ENCODE data around the gene HEPACAM.

The HEPACAM gene

GRCh38 chr11:124898711-124899110 is 37.1 kb downstream of the HEPACAM start:
- FAIRE-seq = no peak

GRCh38 chr11:124898263-124898680 is 37.6 kb downstream of the HEPACAM start:
- FAIRE-seq = no peak

- FAIRE-seq = no peak
Observed at GRCh38 chr11:124897674-124898262, 38.1 kb downstream of the HEPACAM start, which contains the start of gene ROBO4. Gene ROBO4 (minus strand): TSS chr11:124897865. CDS start chr11:124897795, 70 bp downstream.

GRCh38 chr11:124896821-124897391 is 38.9 kb downstream of the HEPACAM start:
- no peak for FAIRE-seq

GRCh38 chr11:124896071-124896750 is 39.6 kb downstream of the HEPACAM start:
- no peak for FAIRE-seq

- no peak for FAIRE-seq
Observed at GRCh38 chr11:124895471-124895971, 40.3 kb downstream of the HEPACAM start.

GRCh38 chr11:124894606-124895430 is 41.0 kb downstream of the HEPACAM start:
- FAIRE-seq = no peak

- FAIRE-seq = no peak
Observed at GRCh38 chr11:124893781-124894401, 42.0 kb downstream of the HEPACAM start.

- no peak for FAIRE-seq
Observed at GRCh38 chr11:124892750-124893454, 42.9 kb downstream of the HEPACAM start.

- FAIRE-seq = no peak
Observed at GRCh38 chr11:124892146-124892545, 43.7 kb downstream of the HEPACAM start.

- FAIRE-seq = no peak
Observed at GRCh38 chr11:124891373-124891861, 44.4 kb downstream of the HEPACAM start.

GRCh38 chr11:124890683-124891372 is 45.0 kb downstream of the HEPACAM start:
- FAIRE-seq = no peak

- FAIRE-seq = no peak
Observed at GRCh38 chr11:124890151-124890550, 45.7 kb downstream of the HEPACAM start.

- FAIRE-seq = no peak
Observed at GRCh38 chr11:124889191-124890091, 46.4 kb downstream of the HEPACAM start.

GRCh38 chr11:124887667-124888013 is 48.2 kb downstream of the HEPACAM start:
- FAIRE-seq = no peak

- FAIRE-seq = no peak
Observed at GRCh38 chr11:124886978-124887666, 48.7 kb downstream of the HEPACAM start.

- no peak for FAIRE-seq
Observed at GRCh38 chr11:124886476-124886875, 49.4 kb downstream of the HEPACAM start.

GRCh38 chr11:124884869-124885479 is 50.9 kb downstream of the HEPACAM start:
- no peak for FAIRE-seq

GRCh38 chr11:124884340-124884739 is 51.5 kb downstream of the HEPACAM start:
- no peak for FAIRE-seq

All from G401.6 (cell line).